Measurements from ENCODE around the gene ARGLU1. TPM values are rescaled to one million over a fixed set of nuclear protein-coding genes. Genes with fewer than 3 reads are reported as not detected.

Gene ARGLU1
- total and polyA plus RNA-seq, 9 of the 15 experiments (the other 6 are each of a cell fraction or from before 2014, with no cell fraction given): 19.3 to 99.9 (median 49.3) TPM

DNA sequence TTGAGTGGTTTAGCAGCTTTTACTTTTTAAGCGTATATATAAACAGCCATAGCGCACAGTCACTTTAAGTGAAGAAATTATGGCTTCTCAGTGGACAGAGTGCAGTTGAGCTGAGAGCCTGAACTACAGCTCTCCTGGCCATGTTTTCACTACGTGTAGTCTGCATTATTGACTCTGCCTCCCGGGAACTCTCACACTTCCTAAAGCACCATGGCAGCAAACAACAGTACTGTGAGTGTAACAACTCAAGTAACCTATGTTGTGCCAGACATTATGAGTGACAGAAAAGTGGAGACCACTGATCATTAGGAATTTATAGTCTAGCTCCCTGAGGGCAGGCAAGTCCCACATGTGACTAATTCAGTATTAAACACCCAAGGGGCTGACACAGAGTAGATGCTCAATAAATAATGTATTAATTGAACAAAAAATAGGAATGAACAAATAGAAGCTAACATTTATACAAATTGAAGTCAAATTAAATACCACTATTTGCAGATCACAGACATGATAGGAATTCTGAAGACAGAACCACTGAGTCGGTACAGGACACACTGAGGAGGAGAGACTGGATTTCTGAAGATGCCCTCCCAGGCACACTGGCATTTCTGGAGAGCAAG is 52.2 kb downstream of the ARGLU1 start:
- in situ Hi-C loops (cut with MboI): no loop called here

More for the DNA sequence above, 52.2 kb downstream of the ARGLU1 start:
- Histone ChIP-seq H3K79me2 (ENCODE audit: control insufficient read depth, insufficient read depth, low read length) (no peaks in the 10 kb centered on the region), H4K20me1 (replicated peaks; ENCODE audit: control insufficient read depth, insufficient read depth, low read length) (no peaks in the 10 kb centered on the region), H2AFZ (ENCODE audit: low read depth, low read length) (no peak overlapping the region), H3K4me3 (no peak overlapping the region), H3K4me2 (ENCODE audit: insufficient read depth, low read length) (no peak overlapping the region), H3K4me1 (replicated peaks in 1 of 2; ENCODE audit: control insufficient read depth in 2 of 2, insufficient read depth in 2 of 2, low read length in 2 of 2) (no peaks in the 10 kb centered on the region), H3K9me3 (replicated peaks; ENCODE audit: control insufficient read depth, insufficient read depth, low read depth, low read length) (no peaks in the 10 kb centered on the region), H3K9ac (ENCODE audit: insufficient read depth in 1 of 2, low read depth in 2 of 2, low read length in 2 of 2) (no peak overlapping the region), H3K27ac (ENCODE audit: extremely low read depth, low read depth, low read length) (no peak overlapping the region), H3K27me3 (ENCODE audit: control insufficient read depth in 2 of 2, insufficient read depth in 2 of 2, low read length in 2 of 2) (no peaks in the 10 kb centered on the region), H3K36me3 (ENCODE audit: control insufficient read depth, insufficient read depth, low read length) (no peaks in the 10 kb centered on the region), H3K9me1 (ENCODE audit: control insufficient read depth, insufficient read depth, low read length) (no peaks in the 10 kb centered on the region)
- WGBS (ENCODE audit: insufficient coverage, low coverage, missing lambda C conversion rate): 4% methylated on average over 4 of the region's 5 CpGs
- ATAC-seq: no peak
- no peak for TF ChIP-seq ILK (tag; IDR thresholded peaks at IDR 0.05; ENCODE audit: borderline replicate concordance, low read depth)
- TF ChIP-seq, protein P1, sequence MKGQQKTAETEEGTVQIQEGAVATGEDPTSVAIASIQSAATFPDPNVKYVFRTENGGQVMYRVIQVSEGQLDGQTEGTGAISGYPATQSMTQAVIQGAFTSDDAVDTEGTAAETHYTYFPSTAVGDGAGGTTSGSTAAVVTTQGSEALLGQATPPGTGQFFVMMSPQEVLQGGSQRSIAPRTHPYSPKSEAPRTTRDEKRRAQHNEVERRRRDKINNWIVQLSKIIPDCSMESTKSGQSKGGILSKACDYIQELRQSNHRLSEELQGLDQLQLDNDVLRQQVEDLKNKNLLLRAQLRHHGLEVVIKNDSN (CRISPR knock-in tag; IDR thresholded peaks at IDR 0.05): no peak
- TF ChIP-seq ZNF431 (CRISPR knock-in tag; IDR thresholded peaks at IDR 0.05): no peak
- no peak for TF ChIP-seq TOE1 (IDR thresholded peaks at IDR 0.05; ENCODE audit: borderline replicate concordance)
- no peak for TF ChIP-seq TOE1 (CRISPR knock-in tag; IDR thresholded peaks at IDR 0.05; ENCODE audit: borderline replicate concordance, low read depth)
- TF ChIP-seq ZNF780A (CRISPR knock-in tag; IDR thresholded peaks at IDR 0.05): no peak
- no peak for FAIRE-seq
- POLR2A ChIA-PET: no interaction called here
- DNase-seq (ENCODE audit: extremely low read depth in 1 of 4, low spot score in 3 of 4): no peak
- BruUV-seq (replicated peaks): no TSS peak
- CTCF ChIA-PET (ENCODE audit: low intra/inter-chr PET ratio): no interaction called here
- intact Hi-C loops (cut with micrococcal nuclease): no loop called here
